GM23248 (cell line): ENCODE results near the gene SNX32.

Source experiments
- EZH2 ChIP-seq: fragments of 200-600 bp; sonication (generic); IDR thresholded peaks from 2 replicates; pipeline ENCODE4 v1.6.1; 2018; ENCODE audit warnings: antibody characterized with exemption, mild to moderate bottlenecking; ENCODE audit not compliant: insufficient read depth, poor library complexity, severe bottlenecking
- EZH2phosphoT487 ChIP-seq: fragments of 200-600 bp; sonication (generic); IDR thresholded peaks from 2 replicates; pipeline ENCODE4 v1.6.1; 2018; ENCODE audit warnings: antibody characterized with exemption, moderate library complexity, mild to moderate bottlenecking, low read depth; ENCODE audit not compliant: insufficient read depth

- TF ChIP-seq EZH2 (no peak), EZH2phosphoT487 (no peak)
Measured at GRCh38 chr11:65794570-65795510, 38.9 kb upstream of the SNX32 start.
